GM12878 (cell line): ENCODE results near the gene EFCAB13.

Source experiments
- CHD1 ChIP-seq: IDR thresholded peaks from 2 replicates; pipeline ENCODE4 v1.6.1; 2012; ENCODE audit warnings: low read depth, low read length, improper control_type of control experiment
- PAX5 ChIP-seq: IDR thresholded peaks from 2 replicates; pipeline ENCODE4 v1.6.1; 2011; ENCODE audit warnings: low read depth, low read length, borderline replicate concordance
- RAD21 ChIP-seq: IDR thresholded peaks from 2 replicates; pipeline ENCODE4 v1.6.1; 2011; ENCODE audit warnings: mild to moderate bottlenecking, low read depth, low read length, moderate library complexity; ENCODE audit not compliant: insufficient read depth
- TAF1 ChIP-seq: IDR thresholded peaks from 2 replicates; pipeline ENCODE4 v1.6.1; 2011; ENCODE audit warnings: mild to moderate bottlenecking, low read depth, low read length, borderline replicate concordance
- TF ChIP-seq, protein P1 (sequence below): fragments of 450-650 bp; IDR thresholded peaks from 2 replicates; pipeline ENCODE4 v1.6.1; 2016; ENCODE audit warnings: mild to moderate bottlenecking

DNA sequence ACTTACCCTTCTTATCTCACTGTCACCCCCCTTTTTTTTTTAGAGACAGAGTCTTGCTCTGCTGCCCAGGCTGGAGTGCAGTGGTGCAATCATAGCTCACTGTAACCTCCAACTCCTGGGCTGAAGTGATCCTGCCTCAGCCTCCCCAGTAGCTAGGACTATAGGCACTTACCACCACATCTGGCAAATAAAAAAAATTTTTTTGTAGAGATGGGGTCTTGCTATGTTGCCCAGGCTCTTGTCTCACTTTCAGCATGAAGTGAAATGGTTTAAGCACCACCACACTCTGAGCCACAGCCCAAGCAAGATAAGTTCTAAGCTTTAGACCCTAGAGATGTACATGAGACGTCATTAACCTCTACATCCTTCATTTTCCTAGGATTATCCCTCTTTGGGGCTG lies 34.5 kb upstream of the EFCAB13 start:
- TF ChIP-seq RAD21 (no peak), PAX5 (no peak), CHD1 (no peak), TAF1 (no peak)
- TF ChIP-seq, protein P1, sequence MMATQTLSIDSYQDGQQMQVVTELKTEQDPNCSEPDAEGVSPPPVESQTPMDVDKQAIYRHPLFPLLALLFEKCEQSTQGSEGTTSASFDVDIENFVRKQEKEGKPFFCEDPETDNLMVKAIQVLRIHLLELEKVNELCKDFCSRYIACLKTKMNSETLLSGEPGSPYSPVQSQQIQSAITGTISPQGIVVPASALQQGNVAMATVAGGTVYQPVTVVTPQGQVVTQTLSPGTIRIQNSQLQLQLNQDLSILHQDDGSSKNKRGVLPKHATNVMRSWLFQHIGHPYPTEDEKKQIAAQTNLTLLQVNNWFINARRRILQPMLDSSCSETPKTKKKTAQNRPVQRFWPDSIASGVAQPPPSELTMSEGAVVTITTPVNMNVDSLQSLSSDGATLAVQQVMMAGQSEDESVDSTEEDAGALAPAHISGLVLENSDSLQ: no peak
